Measurements from ENCODE around the gene PLAAT3.
"Not testable (repeated sequence)": the region's sequence is repeated elsewhere in the genome, so short reads cannot be mapped to it uniquely, and the experiment has no call there.

The PLAAT3 gene

DNA sequence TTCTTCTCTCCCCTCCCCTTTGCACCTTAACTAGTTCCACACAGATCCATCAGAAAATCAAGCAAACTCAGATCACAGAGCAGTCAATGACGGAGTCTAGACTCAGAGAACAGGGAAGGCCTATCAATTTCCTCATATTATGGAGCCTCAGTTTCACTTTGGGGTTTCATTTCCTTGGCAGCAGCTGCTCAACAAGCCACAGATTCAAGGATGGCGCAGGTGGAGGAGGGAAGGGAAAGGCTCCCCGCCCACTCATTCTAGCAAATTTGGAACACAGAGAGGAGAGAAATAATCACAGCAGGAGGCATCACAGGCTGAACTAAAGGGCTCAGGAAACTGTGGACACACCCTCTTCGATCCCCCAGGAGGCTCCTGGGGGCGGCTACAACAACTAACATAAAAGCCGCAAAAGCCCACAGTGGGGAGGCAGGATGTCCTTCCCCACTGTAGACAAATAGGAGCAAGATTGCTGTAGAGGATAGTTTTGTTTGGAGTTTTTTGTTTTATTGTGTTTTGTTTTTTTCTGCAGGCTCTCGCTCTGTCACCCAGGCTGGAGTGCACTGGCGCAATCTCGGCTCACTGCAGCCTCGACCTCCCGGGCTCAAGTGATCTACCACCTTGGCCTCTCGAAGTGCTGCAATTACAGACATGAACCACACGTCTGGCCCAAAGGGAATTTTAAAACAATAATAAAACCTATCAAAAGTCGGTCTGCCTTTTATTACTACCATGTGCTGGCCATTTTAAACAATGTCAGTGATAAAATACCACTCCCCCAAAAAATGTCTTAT, 3.4 kb downstream of the PLAAT3 start:
- TF ChIP-seq, protein P1, sequence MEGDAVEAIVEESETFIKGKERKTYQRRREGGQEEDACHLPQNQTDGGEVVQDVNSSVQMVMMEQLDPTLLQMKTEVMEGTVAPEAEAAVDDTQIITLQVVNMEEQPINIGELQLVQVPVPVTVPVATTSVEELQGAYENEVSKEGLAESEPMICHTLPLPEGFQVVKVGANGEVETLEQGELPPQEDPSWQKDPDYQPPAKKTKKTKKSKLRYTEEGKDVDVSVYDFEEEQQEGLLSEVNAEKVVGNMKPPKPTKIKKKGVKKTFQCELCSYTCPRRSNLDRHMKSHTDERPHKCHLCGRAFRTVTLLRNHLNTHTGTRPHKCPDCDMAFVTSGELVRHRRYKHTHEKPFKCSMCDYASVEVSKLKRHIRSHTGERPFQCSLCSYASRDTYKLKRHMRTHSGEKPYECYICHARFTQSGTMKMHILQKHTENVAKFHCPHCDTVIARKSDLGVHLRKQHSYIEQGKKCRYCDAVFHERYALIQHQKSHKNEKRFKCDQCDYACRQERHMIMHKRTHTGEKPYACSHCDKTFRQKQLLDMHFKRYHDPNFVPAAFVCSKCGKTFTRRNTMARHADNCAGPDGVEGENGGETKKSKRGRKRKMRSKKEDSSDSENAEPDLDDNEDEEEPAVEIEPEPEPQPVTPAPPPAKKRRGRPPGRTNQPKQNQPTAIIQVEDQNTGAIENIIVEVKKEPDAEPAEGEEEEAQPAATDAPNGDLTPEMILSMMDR (IDR thresholded peaks at IDR 0.05; ENCODE audit: low read depth, low read length), result no peak
- Histone ChIP-seq H3K4me3 (ENCODE audit: low read depth, low read length) (no peak overlapping the region), H3K9me3 (no peaks in the 10 kb centered on the region), H3K27me3 (no peaks in the 10 kb centered on the region), H3K36me3 (no peaks in the 10 kb centered on the region), H3K4me1 (no peaks in the 10 kb centered on the region)
- no peak for DNase-seq

GRCh38 chr11:63609971-63610580, 4.2 kb downstream of the PLAAT3 start:
- DNase-seq, result no peak
- Histone ChIP-seq H3K4me1 (no peaks in the 10 kb centered on the region), H3K27me3 (no peaks in the 10 kb centered on the region), H3K9me3 (no peaks in the 10 kb centered on the region), H3K36me3 (no peaks in the 10 kb centered on the region), H3K4me3 (ENCODE audit: low read depth, low read length) (no peak overlapping the region)
- TF ChIP-seq, protein P1 (IDR thresholded peaks at IDR 0.05; ENCODE audit: low read depth, low read length), result no peak

DNA sequence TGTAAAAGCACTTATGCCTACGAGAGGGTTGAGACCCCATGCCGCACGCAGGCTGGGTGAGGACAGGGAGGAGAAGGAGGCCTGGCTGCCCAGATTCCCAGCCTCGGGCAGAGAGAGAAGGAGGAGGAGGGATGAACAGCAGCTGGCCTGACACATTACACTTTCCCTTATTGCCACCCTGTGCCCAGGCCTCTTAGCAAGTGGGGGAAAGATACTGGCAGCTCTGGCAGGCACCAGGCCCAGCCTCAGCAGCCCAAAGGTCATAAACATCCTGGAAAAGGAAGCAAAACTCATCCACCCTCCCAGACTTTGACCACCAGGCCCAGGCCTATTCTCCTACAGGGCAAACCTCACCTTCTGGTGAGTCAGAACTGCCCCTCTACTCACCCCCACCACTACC, 4.7 kb downstream of the PLAAT3 start:
- Histone ChIP-seq H3K36me3 (no peaks in the 10 kb centered on the region), H3K4me3 (ENCODE audit: low read depth, low read length) (no peak overlapping the region), H3K4me1 (no peaks in the 10 kb centered on the region), H3K9me3 (no peaks in the 10 kb centered on the region), H3K27me3 (no peaks in the 10 kb centered on the region)
- TF ChIP-seq, protein P1 (IDR thresholded peaks at IDR 0.05; ENCODE audit: low read depth, low read length), result no peak
- no peak for DNase-seq

DNA sequence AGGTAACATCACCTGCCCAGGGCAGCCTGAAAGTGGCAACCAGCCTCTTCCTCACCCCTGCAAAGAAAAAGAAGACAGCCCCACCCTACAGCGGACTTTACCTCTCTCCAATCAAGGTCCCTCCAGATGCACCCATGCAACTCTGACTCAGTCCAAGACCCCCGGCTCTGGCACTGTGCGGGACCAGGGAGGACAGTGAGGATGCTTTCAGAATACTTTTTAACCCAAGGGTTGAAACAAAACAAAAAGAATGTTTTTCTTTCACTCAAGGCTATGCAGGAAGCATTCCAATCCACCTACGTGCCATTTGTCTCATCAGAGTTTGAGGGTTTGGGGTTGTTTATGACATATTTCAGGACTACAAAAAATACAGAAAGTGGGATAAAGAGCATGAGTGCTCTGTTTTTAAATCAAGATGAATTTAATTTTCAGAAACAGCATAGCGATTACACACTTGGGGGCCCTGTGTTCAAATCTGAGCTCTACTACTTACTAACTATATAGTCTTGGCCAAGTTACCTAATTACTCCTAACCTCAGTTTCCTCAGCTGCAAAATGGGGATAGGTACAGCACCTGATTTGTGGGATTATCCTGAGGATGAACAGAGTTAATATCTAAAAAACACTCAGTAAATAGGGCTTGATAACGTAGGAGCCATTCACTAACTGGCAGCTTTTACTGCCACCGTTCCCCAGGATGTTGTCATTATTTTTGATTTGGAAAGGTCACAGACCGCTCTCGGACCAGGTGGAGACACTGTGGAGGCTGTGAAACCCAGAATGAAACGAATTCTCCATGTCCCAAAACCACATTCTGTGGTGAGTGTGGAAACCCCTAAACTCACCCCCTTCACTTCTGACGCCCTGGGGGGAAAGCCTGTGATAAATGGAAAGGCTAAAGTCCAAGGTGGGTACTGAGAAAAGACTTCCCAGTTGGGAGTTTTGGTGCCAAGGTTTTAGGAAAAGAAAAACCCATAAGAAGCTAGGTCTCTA, 5.6 kb downstream of the PLAAT3 start:
- Histone ChIP-seq H3K9me3 (no peaks in the 10 kb centered on the region), H3K27me3 (no peaks in the 10 kb centered on the region), H3K4me1 (no peaks in the 10 kb centered on the region), H3K4me3 (ENCODE audit: low read depth, low read length) (no peak overlapping the region), H3K36me3 (no peaks in the 10 kb centered on the region)
- TF ChIP-seq, protein P1 (IDR thresholded peaks at IDR 0.05; ENCODE audit: low read depth, low read length), result no peak
- DNase-seq, result no peak

DNA sequence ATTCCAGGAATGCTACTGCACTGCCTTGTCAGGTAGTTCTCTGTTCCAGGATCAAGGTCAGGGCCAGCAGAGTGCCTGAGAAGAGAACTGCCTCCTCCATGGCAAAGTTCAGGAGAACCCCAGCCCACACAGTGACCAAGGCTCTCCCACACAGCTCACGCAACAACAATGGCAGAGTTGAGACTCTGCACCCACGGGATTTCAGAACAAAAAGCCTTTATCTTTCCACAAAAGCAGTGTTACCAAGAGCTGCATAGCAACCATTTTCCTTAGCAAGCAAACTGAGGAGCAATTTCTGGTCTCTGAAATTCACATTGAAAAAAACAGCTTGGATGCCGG, 11.1 kb downstream of the PLAAT3 start:
- Histone ChIP-seq H3K9me3 (no peaks in the 10 kb centered on the region), H3K36me3 (no peaks in the 10 kb centered on the region), H3K27me3 (no peaks in the 10 kb centered on the region), H3K4me3 (ENCODE audit: low read depth, low read length) (no peak overlapping the region), H3K4me1 (no peaks in the 10 kb centered on the region)
- TF ChIP-seq, protein P1 (IDR thresholded peaks at IDR 0.05; ENCODE audit: low read depth, low read length), result no peak
- no peak for DNase-seq

DNA sequence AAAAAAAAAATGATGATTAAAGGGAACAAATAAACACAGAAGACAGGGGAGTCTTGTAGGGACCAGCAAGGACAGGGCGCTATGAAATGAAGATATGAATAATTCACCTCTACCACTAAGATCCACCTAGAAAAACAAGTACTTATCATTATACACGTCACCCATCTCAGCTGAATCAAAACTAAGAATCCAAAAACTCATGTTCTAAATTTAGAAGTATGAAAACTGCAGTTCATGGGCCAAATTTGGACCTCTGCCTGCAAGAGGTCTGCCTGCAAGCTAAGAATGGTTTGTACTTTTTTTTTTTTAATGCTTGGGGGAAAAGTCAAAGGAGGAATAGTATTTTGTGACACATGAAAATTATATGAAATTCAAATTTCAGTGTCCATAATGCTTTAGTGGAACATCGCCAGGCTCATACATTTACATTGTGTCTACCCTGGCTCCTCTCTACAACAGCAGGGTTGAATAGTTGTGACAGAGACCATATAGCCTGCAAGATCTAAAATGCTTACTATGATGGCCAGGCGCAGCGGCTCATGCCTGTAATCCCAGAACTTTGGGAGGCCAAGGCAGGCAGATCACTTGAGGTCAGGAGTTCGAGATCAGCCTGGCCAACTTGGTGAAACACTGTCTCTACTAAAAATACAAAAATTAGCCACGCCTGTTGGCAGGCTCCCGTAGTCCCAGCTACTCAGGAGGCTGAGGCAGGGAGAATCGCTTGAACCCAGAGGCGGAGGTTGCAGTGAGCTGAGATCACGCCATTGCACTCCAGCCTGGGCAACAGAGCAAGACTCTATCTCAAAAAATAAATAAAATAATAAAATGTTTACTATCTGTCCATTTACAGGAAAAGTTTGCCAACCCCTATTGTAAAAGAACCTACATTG, 11.7 kb downstream of the PLAAT3 start:
- not testable (repeated sequence) for DNase-seq; H3K4me3 ChIP-seq (ENCODE audit: low read depth, low read length); H3K4me1 ChIP-seq; H3K27me3 ChIP-seq; H3K36me3 ChIP-seq; H3K9me3 ChIP-seq
